Measurements from ENCODE around the gene CDK8. TPM values are rescaled to one million over a fixed set of nuclear protein-coding genes. Genes with fewer than 3 reads are reported as not detected.

CDK8 gene
- total and polyA plus RNA-seq, 2 donors (not counting 3 experiments of a cell fraction or from before 2014, with no cell fraction given) = 12.2 to 13.3 TPM

GRCh38 chr13:26270707-26271106 lies 16.8 kb downstream of the CDK8 start:
- H3K4me3 ChIP-seq (replicated peaks in 1 of 3; ENCODE audit: insufficient read depth in 1 of 3, low read depth in 1 of 3, low read length in 3 of 3) = no peak overlapping the region
- ChIA-PET CTCF (no interaction called here), POLR2A (no interaction called here)
- DNase-seq (ENCODE audit: low read depth, low spot score) (no peak), FAIRE-seq (no peak)
- no TSS peak for BruUV-seq (replicated peaks)
- peaks cover 43% of the 10 kb centered on the region for H3K79me2 ChIP-seq (ENCODE audit: control insufficient read depth, insufficient read depth, low read length)
- dilution Hi-C loops (cut with MboI; ENCODE audit: extremely low pct_ligation_motif_present, low sequenced_read_pairs) = no loop called here
- TF ChIP-seq GATA2 (IDR thresholded peaks at IDR 0.05; ENCODE audit: insufficient read depth, insufficient read length, low read depth, low read length) = no peak
- TF ChIP-seq MAX (IDR thresholded peaks at IDR 0.05; ENCODE audit: insufficient read depth, insufficient read length) = no peak
- no peak for TF ChIP-seq EZH2 (IDR thresholded peaks at IDR 0.05; ENCODE audit: borderline replicate concordance, low read depth, low read length, severe bottlenecking)
- intact Hi-C loops (cut with micrococcal nuclease) = loop anchor here (5.0 kb wide), 1 partner anchor 243 kb away; no protein-coding TSS in a partner anchor
- no peaks in the 10 kb centered on the region for H3K27me3 ChIP-seq (ENCODE audit: control insufficient read depth in 2 of 2, insufficient read depth in 2 of 2, low read length in 2 of 2)
- no peaks in the 10 kb centered on the region for H3K9me1 ChIP-seq (replicated peaks; ENCODE audit: control insufficient read depth, extremely low read depth, insufficient read depth, low read length)
- H2AFZ ChIP-seq (ENCODE audit: low read depth, low read length) = no peak overlapping the region
- H3K9ac ChIP-seq (replicated peaks; ENCODE audit: extremely low read depth, insufficient read depth, low read length) = no peak overlapping the region
- H4K20me1 ChIP-seq (replicated peaks; ENCODE audit: control insufficient read depth, extremely low read depth, insufficient read depth, low read length) = peaks cover 4% of the 10 kb centered on the region
- no peaks in the 10 kb centered on the region for H3K4me1 ChIP-seq (ENCODE audit: control insufficient read depth, extremely low read depth, insufficient read depth, low read length)
- H3K4me2 ChIP-seq (ENCODE audit: insufficient read depth, low read length) = no peak overlapping the region
- H3K36me3 ChIP-seq (ENCODE audit: control insufficient read depth in 2 of 2, extremely low read depth in 1 of 2, insufficient read depth in 2 of 2, low read length in 2 of 2) = no peaks in the 10 kb centered on the region
- no peak overlapping the region for H3K27ac ChIP-seq (ENCODE audit: insufficient read depth, low read depth, low read length)
- H3K9me3 ChIP-seq (replicated peaks; ENCODE audit: control insufficient read depth, insufficient read depth, low read length) = no peaks in the 10 kb centered on the region

GRCh38 chr13:26272621-26273020 lies 18.7 kb downstream of the CDK8 start:
- H2AFZ ChIP-seq (ENCODE audit: low read depth, low read length) = no peak overlapping the region
- peaks cover 41% of the 10 kb centered on the region for H3K79me2 ChIP-seq (ENCODE audit: control insufficient read depth, insufficient read depth, low read length)
- no peak for TF ChIP-seq FOS (IDR thresholded peaks at IDR 0.05; ENCODE audit: borderline replicate concordance, insufficient read depth, low read length)
- no peak for TF ChIP-seq GATA2 (IDR thresholded peaks at IDR 0.05; ENCODE audit: insufficient read depth, insufficient read length, low read depth, low read length)
- TF ChIP-seq MAX (IDR thresholded peaks at IDR 0.05; ENCODE audit: insufficient read depth, insufficient read length) = no peak
- no peak for TF ChIP-seq POLR2AphosphoS5 (IDR thresholded peaks at IDR 0.05; ENCODE audit: insufficient read depth, low read depth, low read length)
- TF ChIP-seq MYC (IDR thresholded peaks at IDR 0.05; ENCODE audit: low read depth, low read length) = no peak
- TF ChIP-seq EZH2 (IDR thresholded peaks at IDR 0.05; ENCODE audit: borderline replicate concordance, low read depth, low read length, severe bottlenecking) = no peak
- no peak for TF ChIP-seq POLR2A (IDR thresholded peaks at IDR 0.05; ENCODE audit: low read depth, low read length)
- TF ChIP-seq JUN (IDR thresholded peaks at IDR 0.05; ENCODE audit: borderline replicate concordance, insufficient read depth, insufficient read length, low read depth) = no peak
- no peak for TF ChIP-seq CTCF (IDR thresholded peaks at IDR 0.05; ENCODE audit: extremely low read depth in 1 of 2, insufficient read depth in 1 of 2, low read depth in 1 of 2, low read length in 2 of 2)
- dilution Hi-C loops (cut with MboI; ENCODE audit: extremely low pct_ligation_motif_present, low sequenced_read_pairs) (no loop called here), intact Hi-C loops (cut with micrococcal nuclease) (loop anchor here (5.0 kb wide), 1 partner anchor 245 kb away; no protein-coding TSS in a partner anchor)
- BruUV-seq (replicated peaks) = no TSS peak
- H3K36me3 ChIP-seq (ENCODE audit: control insufficient read depth in 2 of 2, extremely low read depth in 1 of 2, insufficient read depth in 2 of 2, low read length in 2 of 2) = no peaks in the 10 kb centered on the region
- H3K4me1 ChIP-seq (ENCODE audit: control insufficient read depth, extremely low read depth, insufficient read depth, low read length) = no peaks in the 10 kb centered on the region
- peaks cover 1% of the 10 kb centered on the region for H4K20me1 ChIP-seq (replicated peaks; ENCODE audit: control insufficient read depth, extremely low read depth, insufficient read depth, low read length)
- no peak overlapping the region for H3K27ac ChIP-seq (ENCODE audit: insufficient read depth, low read depth, low read length)
- no peaks in the 10 kb centered on the region for H3K27me3 ChIP-seq (ENCODE audit: control insufficient read depth in 2 of 2, insufficient read depth in 2 of 2, low read length in 2 of 2)
- no peak overlapping the region for H3K4me2 ChIP-seq (ENCODE audit: insufficient read depth, low read length)
- H3K9me3 ChIP-seq (replicated peaks; ENCODE audit: control insufficient read depth, insufficient read depth, low read length) = no peaks in the 10 kb centered on the region
- no peaks in the 10 kb centered on the region for H3K9me1 ChIP-seq (replicated peaks; ENCODE audit: control insufficient read depth, extremely low read depth, insufficient read depth, low read length)
- no peak for DNase-seq (ENCODE audit: low read depth, low spot score)
- CTCF ChIA-PET = interaction anchor here (1.0 kb wide), 1 partner anchor 17 kb away, joined by 3 read pairs; no protein-coding TSS in a partner anchor
- no peak overlapping the region for H3K9ac ChIP-seq (replicated peaks; ENCODE audit: extremely low read depth, insufficient read depth, low read length)
- no peak overlapping the region for H3K4me3 ChIP-seq (replicated peaks in 1 of 3; ENCODE audit: insufficient read depth in 1 of 3, low read depth in 1 of 3, low read length in 3 of 3)
- FAIRE-seq = no peak
- POLR2A ChIA-PET = no interaction called here
